ENCODE data around the gene SMC1B. TPM values are rescaled to one million over a fixed set of nuclear protein-coding genes. Genes with fewer than 3 reads are reported as not detected.

The SMC1B gene
- total and polyA plus RNA-seq, 9 of the 15 experiments (the other 6 are each of a cell fraction or from before 2014, with no cell fraction given): 0.03 TPM; not detected in 8

- TF ChIP-seq AFF4 (CRISPR knock-in tag; IDR thresholded peaks at IDR 0.05) (no peak), RFX5 (IDR thresholded peaks at IDR 0.05; ENCODE audit: low read depth, low read length) (0 out of 2 replicates have a peak, but pooled peaks have one; percentile 21), NFIC (IDR thresholded peaks at IDR 0.05) (peak; percentile 81), CTCFL (IDR thresholded peaks at IDR 0.05; ENCODE audit: borderline replicate concordance, insufficient read depth, low read depth, low read length, poor library complexity, severe bottlenecking) (no peak), ATF1 (CRISPR knock-in tag; IDR thresholded peaks at IDR 0.05) (no peak), ATF1 (tag; IDR thresholded peaks at IDR 0.05) (peak; percentile 54), HDAC2 (IDR thresholded peaks at IDR 0.05) (0 out of 2 replicates have a peak, but pooled peaks have one; percentile 9), CTBP1 (IDR thresholded peaks at IDR 0.05; ENCODE audit: borderline replicate concordance) (peak; percentile 39), ZNF384 (IDR thresholded peaks at IDR 0.05; ENCODE audit: low read depth, low read length) (0 out of 2 replicates have a peak, but pooled peaks have one; percentile 41), JUND (IDR thresholded peaks at IDR 0.05; ENCODE audit: borderline replicate concordance, low read depth, low read length) (0 out of 2 replicates have a peak, but pooled peaks have one; percentile 4), JUND (tag; IDR thresholded peaks at IDR 0.05; ENCODE audit: borderline replicate concordance, low read depth, low read length) (no peak), RCOR1 (IDR thresholded peaks at IDR 0.05; ENCODE audit: borderline replicate concordance in 1 of 2, low read depth in 2 of 2, low read length in 2 of 2) (peak in 1 of 2 experiments; percentile 79; a peak in 2 of 4 replicates), ELK3 (CRISPR knock-in tag; IDR thresholded peaks at IDR 0.05) (no peak)
Measured at GRCh38 chr22:45318168-45318557, 95.2 kb downstream of the SMC1B start (continued).

All from K562 (cell line).